HG03095 (cell line): ENCODE results near the gene PEAK3.

Experiments used
- ATAC-seq: cut with Tn5 transposase; IDR thresholded peaks from one replicate; pipeline ENCODE4 v1.9.1; 2021; ENCODE audit warnings: moderate library complexity; ENCODE audit not compliant: unreplicated experiment

The PEAK3 gene

GRCh38 chr19:2282062-2282861 is at the start of gene PEAK3:
TSS of gene PEAK3 (minus strand) at chr19:2282175. CDS start at chr19:2280931, 1,244 bp downstream.
- no peak for ATAC-seq

- ATAC-seq: no peak
Observed at GRCh38 chr19:2330632-2331284, 48.8 kb upstream of the PEAK3 start.

- ATAC-seq: no peak
Observed at GRCh38 chr19:2330255-2330631, 48.3 kb upstream of the PEAK3 start.

DNA sequence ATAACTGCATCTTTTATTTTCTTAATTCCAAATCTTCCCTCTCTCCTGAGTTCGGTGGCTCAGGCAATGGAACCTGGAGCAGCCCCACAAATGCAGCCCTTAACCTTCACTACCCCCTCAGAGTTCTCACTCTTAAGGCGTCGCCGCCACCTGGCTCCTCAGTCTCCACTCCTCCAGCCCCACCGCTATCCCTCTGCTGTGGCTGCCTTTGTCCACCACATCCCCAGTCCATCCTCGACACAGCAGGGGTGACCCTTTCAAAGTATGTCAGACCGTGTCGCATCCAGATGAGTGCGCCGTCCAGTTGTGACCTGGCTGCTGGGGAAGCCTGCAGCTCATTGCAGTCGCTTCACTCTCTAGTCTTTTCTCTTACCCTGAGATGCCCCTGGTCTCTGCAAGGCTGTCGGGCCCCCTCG is 47.5 kb upstream of the PEAK3 start:
- ATAC-seq: no peak

GRCh38 chr19:2329149-2329478 is 47.1 kb upstream of the PEAK3 start:
- ATAC-seq: no peak

GRCh38 chr19:2328401-2329148 is 46.6 kb upstream of the PEAK3 start, which contains the start of the genes LSM7 and SPPL2B:
TSS of gene LSM7 (minus strand) at chr19:2328586. CDS start at chr19:2328566, 20 bp downstream.
TSS of gene SPPL2B (plus strand) at chr19:2328684. CDS start at chr19:2328710, 26 bp downstream.
- peak; percentile 34 for ATAC-seq

DNA sequence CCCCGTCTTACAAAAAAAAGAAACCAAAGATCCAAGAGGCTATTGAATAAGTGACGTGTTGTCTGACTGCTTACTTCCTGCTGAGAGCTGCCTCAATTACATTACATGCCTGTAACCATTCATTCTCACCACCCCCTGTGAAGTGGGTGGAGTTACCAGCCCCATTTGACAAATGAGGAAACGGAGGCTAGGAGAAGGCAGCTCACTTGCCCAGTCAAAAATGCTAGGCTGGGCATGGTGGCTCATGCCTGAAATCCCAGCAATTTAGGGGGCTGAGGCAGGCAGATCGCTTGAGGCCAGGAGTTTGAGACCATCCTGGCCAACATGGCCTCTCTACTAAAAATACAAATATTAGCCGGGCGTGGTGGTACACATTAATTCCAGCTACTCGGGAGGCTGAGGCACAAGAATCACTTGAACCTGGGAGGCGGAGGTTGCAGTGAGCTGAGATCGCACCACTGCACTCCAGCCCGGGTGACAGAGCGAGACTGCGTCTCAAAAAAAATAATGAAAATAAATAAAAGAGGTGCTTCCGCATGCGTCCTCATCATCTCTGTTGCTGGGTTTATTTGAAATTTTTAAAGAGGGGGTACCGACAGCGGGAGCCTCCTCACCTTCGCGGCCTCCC is 45.9 kb upstream of the PEAK3 start:
- no peak for ATAC-seq

- no peak for ATAC-seq
Observed at GRCh38 chr19:2326699-2327360, 44.9 kb upstream of the PEAK3 start.

DNA sequence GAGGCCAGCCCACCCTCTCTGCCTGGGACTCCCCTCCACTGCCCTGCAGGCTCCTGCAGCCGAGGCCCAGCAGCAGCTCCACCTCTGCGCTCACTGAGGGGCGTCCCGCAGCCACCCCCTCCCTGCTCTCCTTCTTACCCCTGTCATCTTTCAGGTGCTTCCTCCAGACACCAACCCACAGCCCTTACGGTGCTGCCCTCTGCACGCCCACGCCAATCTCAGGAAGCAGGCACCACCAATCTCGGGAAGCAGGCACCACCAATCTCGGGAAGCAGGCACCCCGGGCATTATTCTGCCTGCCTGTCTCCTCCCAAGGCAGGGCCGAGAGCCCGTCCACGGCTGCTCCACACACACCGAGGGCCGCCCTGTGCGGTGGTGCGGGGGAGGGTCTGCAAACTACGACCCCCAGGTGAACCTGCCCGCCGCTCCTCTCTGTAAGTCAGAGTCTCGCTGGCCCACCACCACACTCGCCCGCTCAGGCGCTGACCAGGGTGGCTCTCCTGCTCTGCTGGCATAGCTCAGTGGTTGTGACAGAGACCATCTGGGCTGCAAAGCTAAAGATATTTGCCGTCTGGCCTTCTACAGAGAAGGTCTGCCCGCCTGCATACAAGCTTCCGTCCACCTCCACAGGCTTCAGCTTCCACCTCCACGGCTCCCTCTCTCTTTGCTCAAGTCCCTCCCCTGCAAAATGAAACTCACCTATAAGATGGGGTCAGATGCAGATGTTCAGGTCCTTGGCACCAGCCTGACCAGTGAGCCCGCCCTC is 43.5 kb upstream of the PEAK3 start:
- ATAC-seq: no peak

DNA sequence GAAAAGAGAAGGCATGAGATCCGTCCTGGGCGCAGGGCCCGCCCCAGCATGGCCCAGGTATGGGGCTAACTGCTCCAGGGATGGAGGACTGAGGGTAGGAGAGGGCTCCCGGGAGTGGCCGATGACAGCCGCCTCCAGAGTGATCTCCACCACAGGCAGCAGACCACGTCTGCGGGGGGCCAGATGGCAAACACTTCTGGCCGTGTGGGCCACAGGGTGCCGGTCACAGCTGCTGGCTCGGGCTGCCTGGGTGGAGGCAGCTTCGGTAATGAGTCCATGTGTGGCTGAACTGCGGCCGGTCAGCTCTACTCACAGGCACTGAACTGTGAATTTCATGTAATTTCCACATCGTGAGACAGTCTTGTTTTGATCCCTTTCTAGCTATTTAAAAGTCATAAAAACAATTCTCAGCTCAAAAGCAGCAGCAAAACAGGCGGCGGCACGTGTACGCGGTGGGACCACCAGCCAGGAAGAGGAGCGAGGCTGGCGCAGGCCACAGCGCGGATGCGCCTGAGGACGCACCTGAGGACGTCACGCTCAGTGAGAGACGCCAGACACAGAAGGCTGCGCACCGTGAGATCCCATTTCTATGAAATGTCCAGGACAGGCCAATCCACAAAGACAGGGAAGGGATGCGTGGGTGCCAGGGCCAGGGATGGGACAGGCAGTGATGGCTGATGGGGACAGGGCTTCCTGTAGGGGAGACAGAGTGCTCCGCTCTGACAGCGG is 42.4 kb upstream of the PEAK3 start:
- ATAC-seq: no peak

GRCh38 chr19:2323707-2324106 is 41.7 kb upstream of the PEAK3 start:
- ATAC-seq: no peak

DNA sequence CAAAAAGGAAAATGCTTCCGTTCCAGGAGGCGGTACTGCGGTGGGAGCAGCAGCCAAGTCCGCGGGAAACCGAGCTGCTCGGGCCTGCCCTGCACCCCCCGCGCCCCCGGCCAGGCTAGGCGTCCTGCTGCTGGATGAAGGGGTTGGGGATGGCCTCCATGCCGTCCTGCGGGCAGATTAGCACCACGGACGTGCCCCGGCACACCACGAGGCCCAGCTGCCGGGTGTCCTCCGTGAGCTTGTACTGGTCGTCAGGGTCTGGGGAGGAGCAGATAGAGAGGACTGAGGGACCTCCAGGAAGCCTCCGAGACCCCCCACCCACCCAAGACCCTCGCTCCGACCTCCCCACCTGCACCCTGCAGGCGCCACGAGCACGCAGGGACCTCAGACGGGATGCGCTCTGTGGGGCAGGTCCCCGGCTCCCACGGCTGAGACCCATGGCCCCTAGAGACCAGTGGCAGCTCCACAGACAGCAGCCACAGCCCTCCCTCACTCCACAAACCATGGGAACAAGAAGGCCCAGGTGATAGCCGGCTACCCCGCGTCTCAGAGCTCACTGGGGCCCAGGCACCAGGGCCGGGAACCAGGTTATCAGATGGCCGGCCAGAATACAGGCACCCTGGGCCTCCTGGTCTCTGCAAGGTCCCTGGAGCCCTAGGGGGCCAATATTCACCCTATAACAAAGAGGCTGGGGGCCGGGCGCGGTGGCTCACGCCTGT is 39.7 kb upstream of the PEAK3 start:
- ATAC-seq: no peak

GRCh38 chr19:2320939-2321338 is 39.0 kb upstream of the PEAK3 start:
- no peak for ATAC-seq

DNA sequence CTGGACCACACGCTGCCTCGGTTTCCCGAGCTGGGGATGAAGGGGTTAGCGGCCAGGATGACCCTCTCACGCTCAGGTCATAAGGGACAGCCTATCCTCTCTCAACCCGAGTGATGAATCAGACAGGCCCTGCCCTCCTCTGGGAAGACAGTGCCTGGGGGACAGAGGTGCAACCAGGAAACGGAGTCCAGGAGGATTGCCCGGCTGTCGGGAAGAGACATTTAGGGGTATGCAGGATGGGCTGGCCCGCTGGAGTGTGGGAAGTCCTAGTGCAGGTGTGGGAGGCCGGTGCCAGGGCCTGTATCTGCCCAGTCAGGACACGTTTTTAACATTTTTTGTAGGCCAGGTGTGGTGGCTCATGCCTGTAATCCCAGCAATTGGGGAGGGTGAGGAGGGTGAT is 38.1 kb upstream of the PEAK3 start:
- ATAC-seq: no peak

GRCh38 chr19:2319551-2319950 is 37.6 kb upstream of the PEAK3 start:
- no peak for ATAC-seq

- no peak for ATAC-seq
Observed at GRCh38 chr19:2318923-2319322, 36.9 kb upstream of the PEAK3 start.

GRCh38 chr19:2317756-2318155 is 35.8 kb upstream of the PEAK3 start:
- no peak for ATAC-seq

DNA sequence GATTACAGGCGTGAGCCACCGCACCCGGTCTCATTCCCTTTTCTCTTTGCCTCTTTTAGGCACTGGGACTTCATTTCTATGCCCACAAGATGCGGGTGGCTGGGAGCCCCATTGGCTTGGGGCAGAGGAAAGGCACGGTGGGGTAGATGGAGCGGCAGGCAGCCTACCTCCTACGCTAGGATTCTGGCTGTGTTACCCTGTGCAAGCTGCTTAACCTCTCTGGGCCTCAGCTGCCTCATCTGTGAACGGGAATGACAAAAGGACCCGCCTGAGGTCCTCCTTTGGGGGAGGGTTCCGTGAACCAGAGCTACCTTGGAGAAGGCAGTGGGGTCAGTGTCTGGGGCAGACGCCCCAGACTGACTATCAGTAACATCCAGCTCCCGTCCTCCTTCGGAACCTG is 35.3 kb upstream of the PEAK3 start:
- ATAC-seq: no peak
